T-helper 2 cell (primary cell): Measurements from ENCODE around the gene SLC16A10.

ENCODE experiments used
- DNase-seq, 5 experiments: peaks; one replicate each; pipeline versions ENCODE4 v3.0.0 to v3.0.0-alpha.2; 2012 to 2022

SLC16A10 gene

DNA sequence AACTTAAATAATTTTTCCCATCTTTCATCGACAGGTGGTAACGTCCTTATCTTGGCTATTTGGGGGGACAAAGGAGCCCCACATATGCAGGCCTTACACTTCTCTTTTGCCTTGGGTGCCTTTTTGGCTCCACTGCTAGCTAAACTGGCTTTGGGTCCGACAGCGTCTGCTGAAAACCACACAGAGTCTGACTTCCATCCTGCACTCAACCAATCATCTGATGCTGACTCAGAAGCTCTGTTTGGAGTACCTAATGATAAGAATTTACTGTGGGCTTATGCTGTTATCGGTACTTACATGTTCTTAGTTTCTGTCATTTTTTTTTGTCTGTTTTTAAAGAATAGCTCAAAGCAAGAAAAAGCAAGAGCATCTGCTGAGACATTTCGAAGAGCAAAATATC is 178.5 kb downstream of the SLC16A10 start:
- DNase-seq = no peak

DNA sequence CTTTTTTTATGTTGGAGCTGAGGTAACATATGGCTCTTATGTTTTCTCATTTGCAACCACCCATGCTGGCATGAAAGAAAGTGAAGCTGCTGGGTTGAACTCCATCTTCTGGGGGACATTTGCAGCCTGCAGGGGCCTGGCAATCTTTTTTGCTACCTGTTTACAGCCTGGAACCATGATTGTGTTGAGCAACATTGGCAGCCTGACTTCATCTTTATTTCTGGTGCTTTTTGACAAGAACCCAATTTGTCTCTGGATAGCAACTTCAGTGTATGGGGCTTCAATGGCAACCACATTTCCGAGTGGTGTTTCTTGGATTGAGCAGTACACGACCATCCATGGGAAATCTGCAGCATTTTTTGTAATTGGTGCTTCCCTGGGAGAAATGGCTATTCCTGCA is 179.0 kb downstream of the SLC16A10 start:
- DNase-seq = no peak

DNA sequence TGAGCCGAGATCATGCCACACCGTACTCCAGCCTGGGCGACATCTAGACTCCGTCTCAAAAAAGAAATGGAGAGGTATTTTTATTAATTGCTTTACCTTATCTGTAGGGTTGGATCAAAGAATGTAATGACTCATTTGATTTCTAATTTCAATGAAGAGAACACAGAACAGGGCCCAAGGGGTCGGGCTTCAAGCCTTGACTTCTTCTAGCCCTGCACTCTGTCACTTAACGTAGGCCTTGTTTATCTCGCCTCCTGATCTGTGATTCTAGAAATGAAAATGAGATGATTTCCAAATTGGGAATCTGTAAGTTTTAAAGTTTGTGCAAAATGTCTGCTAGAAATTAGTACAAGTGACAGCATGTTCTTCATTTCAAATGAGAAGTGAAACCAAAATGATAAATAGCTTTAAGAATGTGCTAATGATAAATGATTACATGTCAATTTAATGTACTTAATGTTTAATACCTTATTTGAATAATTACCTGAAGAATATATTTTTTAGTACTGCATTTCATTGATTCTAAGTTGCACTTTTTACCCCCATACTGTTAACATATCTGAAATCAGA is 180.5 kb downstream of the SLC16A10 start:
- no peak for DNase-seq

DNA sequence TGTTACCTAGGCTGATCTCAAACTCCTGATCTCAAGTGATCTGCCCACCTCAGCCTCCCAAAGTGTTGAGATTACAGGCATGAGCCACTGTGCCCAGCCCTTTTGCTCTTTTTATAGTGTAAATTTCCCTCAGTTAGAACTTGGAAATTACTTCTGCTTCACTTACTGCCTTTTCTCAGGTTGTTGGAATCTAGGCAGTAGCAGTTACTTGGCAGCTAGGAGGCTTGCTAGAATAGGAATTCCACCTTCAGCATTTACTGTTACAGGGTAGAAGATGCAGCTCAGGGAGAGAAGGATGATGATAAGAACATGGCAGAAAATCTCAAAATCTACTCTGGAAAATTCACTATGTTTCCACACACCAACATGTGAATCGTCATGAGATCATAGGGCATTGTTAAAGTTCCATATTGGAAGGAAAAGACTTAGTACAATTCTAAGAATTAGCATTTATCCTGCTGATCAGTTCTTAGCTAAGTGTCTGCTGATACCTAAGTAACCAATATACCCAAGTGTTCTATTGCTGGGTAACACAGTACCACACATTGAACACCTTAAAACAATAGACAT is 182.2 kb downstream of the SLC16A10 start:
- DNase-seq = no peak

DNA sequence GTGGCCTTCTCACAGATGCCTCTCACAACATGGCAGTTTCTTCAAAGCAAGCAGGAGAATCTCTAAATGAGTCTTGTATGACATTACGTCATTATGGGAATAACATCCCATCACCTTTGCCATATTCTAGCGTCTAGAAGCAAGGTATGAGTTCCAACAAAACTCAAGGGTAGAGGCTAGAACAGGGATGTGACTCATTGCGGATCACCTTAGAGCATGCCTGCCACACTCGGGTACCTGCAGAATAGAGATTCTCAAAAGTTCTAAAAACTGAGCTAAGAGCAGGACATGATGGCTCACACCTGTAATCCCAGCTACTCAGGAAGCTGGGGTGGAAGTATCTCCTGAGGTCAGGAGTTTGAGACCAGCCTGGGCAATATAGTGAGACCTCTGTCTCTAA is 182.8 kb downstream of the SLC16A10 start:
- DNase-seq = no peak

- DNase-seq = peak in 1 of 5 experiments; percentile 28
Measured at GRCh38 chr6:111274593-111275217, 187.4 kb downstream of the SLC16A10 start.

GRCh38 chr6:111276335-111276734 is 189.0 kb downstream of the SLC16A10 start:
- no peak for DNase-seq

- DNase-seq = no peak
Measured at GRCh38 chr6:111276736-111277135, 189.4 kb downstream of the SLC16A10 start.

DNA sequence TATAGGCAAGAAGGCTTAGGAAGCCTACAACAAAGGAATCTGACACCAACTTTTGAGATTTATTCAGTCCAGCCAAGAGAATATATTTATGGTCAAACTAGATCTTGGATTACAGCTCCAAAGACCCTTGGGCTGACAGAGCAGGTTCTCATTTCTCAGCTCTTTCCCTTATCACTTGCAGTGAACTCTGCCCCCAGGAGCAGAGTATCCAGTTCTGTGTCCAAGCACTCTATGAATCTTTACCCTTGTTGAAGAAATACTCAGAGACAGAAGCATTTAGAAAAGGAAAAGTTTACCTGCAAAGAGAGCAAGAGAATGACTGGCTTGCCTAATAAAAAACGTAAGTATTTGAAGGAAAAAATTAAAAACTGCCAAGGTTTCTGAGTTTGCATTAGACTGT is 190.5 kb downstream of the SLC16A10 start:
- DNase-seq = no peak

DNA sequence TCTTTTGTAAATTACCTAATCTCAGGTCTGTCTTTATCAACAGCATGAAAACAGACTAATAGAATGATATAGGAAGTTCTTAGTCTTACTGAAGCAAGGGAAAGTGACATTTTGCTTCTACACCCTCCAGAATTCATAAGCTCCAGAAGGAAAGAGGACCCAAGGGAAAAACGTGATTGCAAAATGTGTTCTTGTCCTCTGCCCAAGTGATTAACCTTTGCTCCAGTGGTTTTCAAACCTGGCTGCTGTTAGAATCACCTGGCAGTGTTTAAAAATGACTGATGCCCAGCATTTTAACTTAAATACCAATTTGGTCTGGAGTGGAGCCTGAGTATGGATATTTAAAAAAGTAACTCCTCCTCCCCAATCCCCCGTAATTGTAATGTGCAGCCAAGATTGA is 191.4 kb downstream of the SLC16A10 start:
- DNase-seq = no peak

DNA sequence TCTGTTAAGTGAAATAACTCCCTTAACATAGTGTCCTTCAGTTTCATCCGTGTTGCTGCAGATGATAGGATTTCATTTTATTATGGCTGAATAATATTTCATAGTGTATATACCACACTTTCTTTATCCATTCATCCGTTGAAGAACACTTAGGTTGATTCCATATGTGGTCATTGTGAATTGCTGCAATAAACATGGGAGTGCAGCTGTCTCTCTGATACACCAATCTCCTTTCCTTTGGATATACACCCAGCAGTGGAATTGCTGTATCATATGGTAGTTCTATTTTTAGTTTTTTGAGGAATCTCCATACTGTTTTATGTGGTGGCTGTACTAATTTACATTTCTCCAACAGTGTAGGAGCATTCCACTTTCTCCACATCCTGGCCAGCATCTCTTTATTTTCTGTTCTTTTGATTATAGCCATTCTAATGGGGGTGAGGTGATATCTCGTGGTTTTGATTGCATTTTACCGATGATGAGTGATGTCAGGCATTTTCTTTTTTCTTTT is 193.2 kb downstream of the SLC16A10 start:
- no peak for DNase-seq
